GM23338 (cell line): ENCODE data around the gene AFAP1L2. TPM values are rescaled to one million over a fixed set of nuclear protein-coding genes. Genes with fewer than 3 reads are reported as not detected.

ENCODE experiments used
- ATAC-seq: fragments of 200-7000 bp; cut with Tn5 transposase; 3 replicates; pipeline ENCODE4 v1.9.1; 2020
- DNase-seq: peaks from one replicate; pipeline ENCODE4 v3.0.0-alpha.2; 2015; ENCODE audit warnings: low spot score
- H2AFZ ChIP-seq: fragments of 200-600 bp; sonication (generic); 2 replicates; pipeline ENCODE4 v1.8.0; 2016; ENCODE audit warnings: antibody characterized with exemption, mild to moderate bottlenecking, moderate library complexity
- H3F3A ChIP-seq: fragments of 200-600 bp; sonication (generic); replicated peaks from 2 replicates; pipeline ENCODE4 v1.8.0; 2017; ENCODE audit warnings: antibody characterized with exemption, mixed run types, low read depth
- H3K27ac ChIP-seq: fragments of 200-600 bp; sonication (generic); 2 replicates; pipeline ENCODE4 v1.6.1; 2016; ENCODE audit warnings: low read depth
- H3K27me3 ChIP-seq: fragments of 200-600 bp; sonication (generic); 2 replicates; pipeline ENCODE4 v1.8.0; 2016; ENCODE audit warnings: mild to moderate bottlenecking, mixed run types, moderate library complexity; ENCODE audit not compliant: insufficient read depth
- H3K36me3 ChIP-seq: fragments of 200-600 bp; sonication (generic); 2 replicates; pipeline ENCODE4 v1.8.0; 2016; ENCODE audit warnings: mild to moderate bottlenecking; ENCODE audit not compliant: insufficient read depth
- H3K4me1 ChIP-seq: fragments of 200-600 bp; sonication (generic); 2 replicates; pipeline ENCODE4 v1.8.0; 2016; ENCODE audit warnings: mild to moderate bottlenecking, moderate library complexity; ENCODE audit not compliant: insufficient read depth
- H3K4me2 ChIP-seq: fragments of 200-600 bp; sonication (generic); 2 replicates; pipeline ENCODE4 v1.7.1; 2017; ENCODE audit warnings: mixed run types
- H3K4me3 ChIP-seq: fragments of 200-600 bp; sonication (generic); 2 replicates; pipeline ENCODE4 v1.6.1; 2016; ENCODE audit warnings: mixed run types
- H3K79me2 ChIP-seq: fragments of 200-600 bp; sonication (generic); replicated peaks from 2 replicates; pipeline ENCODE4 v1.8.0; 2017; ENCODE audit warnings: mild to moderate bottlenecking; ENCODE audit not compliant: insufficient read depth
- H3K9me2 ChIP-seq: fragments of 200-600 bp; sonication (generic); 2 replicates; pipeline ENCODE4 v1.8.0; 2017; ENCODE audit not compliant: insufficient read depth
- H4K20me1 ChIP-seq: fragments of 200-600 bp; sonication (generic); replicated peaks from 2 replicates; pipeline ENCODE4 v1.8.0; 2017; ENCODE audit warnings: mild to moderate bottlenecking; ENCODE audit not compliant: insufficient read depth
- H3K27ac Mint-ChIP-seq: 2 replicates; pipeline ENCODE4 v1.8.0; 2020; ENCODE audit warnings: inconsistent platforms, mild to moderate bottlenecking, moderate library complexity, mixed read lengths
- H3K27me3 Mint-ChIP-seq: 3 replicates; pipeline ENCODE4 v1.8.0; 2022; ENCODE audit warnings: low read depth, mild to moderate bottlenecking, moderate library complexity, mixed read lengths, inconsistent platforms; ENCODE audit not compliant: insufficient read depth, poor library complexity
- H3K36me3 Mint-ChIP-seq: 3 replicates; pipeline ENCODE4 v1.8.0; 2021; ENCODE audit warnings: low read depth, mild to moderate bottlenecking, inconsistent platforms, moderate library complexity, mixed read lengths
- H3K4me1 Mint-ChIP-seq: 3 replicates; pipeline ENCODE4 v1.8.0; 2020; ENCODE audit warnings: mild to moderate bottlenecking, inconsistent platforms, mixed read lengths
- H3K4me3 Mint-ChIP-seq: 3 replicates; pipeline ENCODE4 v1.8.0; 2021; ENCODE audit warnings: moderate library complexity, mild to moderate bottlenecking, inconsistent platforms, mixed read lengths
- H3K9me3 Mint-ChIP-seq: 3 replicates; pipeline ENCODE4 v1.8.0; 2020; ENCODE audit warnings: moderate library complexity, mild to moderate bottlenecking, inconsistent platforms, mixed read lengths
- CTCF ChIP-seq, 2 experiments: fragments of 200-600 bp in 1 of 2; sonication (generic) in 1 of 2; conservative IDR thresholded peaks; 2 replicates each; pipeline versions ENCODE4 v1.5.1 to v1.6.1; 2016 to 2017; ENCODE audit warnings: antibody characterized with exemption in 2 of 2, low read depth in 2 of 2, mild to moderate bottlenecking in 2 of 2, moderate library complexity in 1 of 2
- ETS1 ChIP-seq: IDR thresholded peaks from 2 replicates; pipeline ENCODE4 v1.6.1; 2016; ENCODE audit warnings: antibody characterized with exemption
- EZH2 ChIP-seq: fragments of 200-600 bp; sonication (generic); IDR thresholded peaks from one replicate; pipeline ENCODE4 v1.8.0; 2017; ENCODE audit warnings: antibody characterized with exemption, mild to moderate bottlenecking, low read depth; ENCODE audit not compliant: unreplicated experiment
- EZH2phosphoT487 ChIP-seq: fragments of 200-600 bp; sonication (generic); IDR thresholded peaks from one replicate; pipeline ENCODE4 v1.8.1; 2018; ENCODE audit warnings: antibody characterized with exemption; ENCODE audit not compliant: unreplicated experiment
- NANOG ChIP-seq: IDR thresholded peaks from 2 replicates; pipeline ENCODE4 v1.6.1; 2016; ENCODE audit warnings: antibody characterized with exemption, borderline replicate concordance
- STAT1 ChIP-seq: IDR thresholded peaks from one replicate; pipeline ENCODE4 v1.6.1; 2016; ENCODE audit warnings: antibody characterized with exemption; ENCODE audit not compliant: unreplicated experiment
- ZNF331 ChIP-seq: fragments of 250-450 bp; sonication (Bioruptor Pico); IDR thresholded peaks from 2 replicates; pipeline ENCODE4 v1.5.0; 2020; ENCODE audit warnings: low read depth, mild to moderate bottlenecking, moderate library complexity
- polyA plus RNA-seq: library from polyadenylated mRNA; unstranded; fragments of >200 nt; fragmentation: Nextera tagmentation; extraction: Ambion mirVana; gene quantifications from 2 replicates; pipeline ENCODE4 v1.2.1, GENCODE V29; 2016
- total RNA-seq: library from RNA; depleted of rRNA; stranded (reverse); fragments of >200 nt; shearing (Covaris generic); gene quantifications from 2 replicates; pipeline ENCODE4 v1.2.3, GENCODE V29; 2014
- TF ChIP-seq, protein P1 (sequence below): IDR thresholded peaks from one replicate; pipeline ENCODE4 v1.6.1; 2018; ENCODE audit warnings: antibody characterized with exemption; ENCODE audit not compliant: unreplicated experiment
- TF ChIP-seq, protein P2 (sequence below): fragments of 250-450 bp; sonication (Bioruptor Pico); IDR thresholded peaks from 2 replicates; pipeline ENCODE4 v1.5.0; 2020; ENCODE audit warnings: mild to moderate bottlenecking, moderate library complexity

The AFAP1L2 gene
- total and polyA plus RNA-seq, 2 experiments from 2014 or later: 2.3 to 6.5 TPM

GRCh38 chr10:114445332-114445731 lies 41.0 kb upstream of the AFAP1L2 start:
- peaks cover 8% of the 10 kb centered on the region; the same call in 2 of the 3 replicates for H3K36me3 Mint-ChIP-seq
- Histone ChIP-seq H4K20me1 (no peaks in the 10 kb centered on the region; the same call in 1 of the 2 replicates), H3K4me2 (no peak overlapping the region), H3K4me1 (no peaks in the 10 kb centered on the region; the same call in 1 of the 2 replicates), H3F3A (no peaks in the 10 kb centered on the region), H3K4me3 (no peak overlapping the region), H3K9me2 (no peaks in the 10 kb centered on the region), H3K27me3 (no peaks in the 10 kb centered on the region), H3K36me3 (no peaks in the 10 kb centered on the region; the same call in 1 of the 2 replicates), H3K79me2 (no peaks in the 10 kb centered on the region), H3K27ac (no peak overlapping the region), H2AFZ (no peak overlapping the region)
- H3K27me3 Mint-ChIP-seq: peaks cover 2% of the 10 kb centered on the region
- ATAC-seq (no peak), DNase-seq (no peak)
- no peaks in the 10 kb centered on the region for H3K9me3 Mint-ChIP-seq
- TF ChIP-seq NANOG (no peak), ZNF331 (CRISPR knock-in tag) (no peak), CTCF (conservative IDR thresholded peaks at IDR 0.05; ENCODE audit: low read depth in 2 of 2) (no peak), EZH2phosphoT487 (no peak), EZH2 (no peak), ETS1 (no peak), STAT1 (no peak)
- TF ChIP-seq, protein P1, sequence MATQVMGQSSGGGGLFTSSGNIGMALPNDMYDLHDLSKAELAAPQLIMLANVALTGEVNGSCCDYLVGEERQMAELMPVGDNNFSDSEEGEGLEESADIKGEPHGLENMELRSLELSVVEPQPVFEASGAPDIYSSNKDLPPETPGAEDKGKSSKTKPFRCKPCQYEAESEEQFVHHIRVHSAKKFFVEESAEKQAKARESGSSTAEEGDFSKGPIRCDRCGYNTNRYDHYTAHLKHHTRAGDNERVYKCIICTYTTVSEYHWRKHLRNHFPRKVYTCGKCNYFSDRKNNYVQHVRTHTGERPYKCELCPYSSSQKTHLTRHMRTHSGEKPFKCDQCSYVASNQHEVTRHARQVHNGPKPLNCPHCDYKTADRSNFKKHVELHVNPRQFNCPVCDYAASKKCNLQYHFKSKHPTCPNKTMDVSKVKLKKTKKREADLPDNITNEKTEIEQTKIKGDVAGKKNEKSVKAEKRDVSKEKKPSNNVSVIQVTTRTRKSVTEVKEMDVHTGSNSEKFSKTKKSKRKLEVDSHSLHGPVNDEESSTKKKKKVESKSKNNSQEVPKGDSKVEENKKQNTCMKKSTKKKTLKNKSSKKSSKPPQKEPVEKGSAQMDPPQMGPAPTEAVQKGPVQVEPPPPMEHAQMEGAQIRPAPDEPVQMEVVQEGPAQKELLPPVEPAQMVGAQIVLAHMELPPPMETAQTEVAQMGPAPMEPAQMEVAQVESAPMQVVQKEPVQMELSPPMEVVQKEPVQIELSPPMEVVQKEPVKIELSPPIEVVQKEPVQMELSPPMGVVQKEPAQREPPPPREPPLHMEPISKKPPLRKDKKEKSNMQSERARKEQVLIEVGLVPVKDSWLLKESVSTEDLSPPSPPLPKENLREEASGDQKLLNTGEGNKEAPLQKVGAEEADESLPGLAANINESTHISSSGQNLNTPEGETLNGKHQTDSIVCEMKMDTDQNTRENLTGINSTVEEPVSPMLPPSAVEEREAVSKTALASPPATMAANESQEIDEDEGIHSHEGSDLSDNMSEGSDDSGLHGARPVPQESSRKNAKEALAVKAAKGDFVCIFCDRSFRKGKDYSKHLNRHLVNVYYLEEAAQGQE: no peak
- TF ChIP-seq, protein P2, sequence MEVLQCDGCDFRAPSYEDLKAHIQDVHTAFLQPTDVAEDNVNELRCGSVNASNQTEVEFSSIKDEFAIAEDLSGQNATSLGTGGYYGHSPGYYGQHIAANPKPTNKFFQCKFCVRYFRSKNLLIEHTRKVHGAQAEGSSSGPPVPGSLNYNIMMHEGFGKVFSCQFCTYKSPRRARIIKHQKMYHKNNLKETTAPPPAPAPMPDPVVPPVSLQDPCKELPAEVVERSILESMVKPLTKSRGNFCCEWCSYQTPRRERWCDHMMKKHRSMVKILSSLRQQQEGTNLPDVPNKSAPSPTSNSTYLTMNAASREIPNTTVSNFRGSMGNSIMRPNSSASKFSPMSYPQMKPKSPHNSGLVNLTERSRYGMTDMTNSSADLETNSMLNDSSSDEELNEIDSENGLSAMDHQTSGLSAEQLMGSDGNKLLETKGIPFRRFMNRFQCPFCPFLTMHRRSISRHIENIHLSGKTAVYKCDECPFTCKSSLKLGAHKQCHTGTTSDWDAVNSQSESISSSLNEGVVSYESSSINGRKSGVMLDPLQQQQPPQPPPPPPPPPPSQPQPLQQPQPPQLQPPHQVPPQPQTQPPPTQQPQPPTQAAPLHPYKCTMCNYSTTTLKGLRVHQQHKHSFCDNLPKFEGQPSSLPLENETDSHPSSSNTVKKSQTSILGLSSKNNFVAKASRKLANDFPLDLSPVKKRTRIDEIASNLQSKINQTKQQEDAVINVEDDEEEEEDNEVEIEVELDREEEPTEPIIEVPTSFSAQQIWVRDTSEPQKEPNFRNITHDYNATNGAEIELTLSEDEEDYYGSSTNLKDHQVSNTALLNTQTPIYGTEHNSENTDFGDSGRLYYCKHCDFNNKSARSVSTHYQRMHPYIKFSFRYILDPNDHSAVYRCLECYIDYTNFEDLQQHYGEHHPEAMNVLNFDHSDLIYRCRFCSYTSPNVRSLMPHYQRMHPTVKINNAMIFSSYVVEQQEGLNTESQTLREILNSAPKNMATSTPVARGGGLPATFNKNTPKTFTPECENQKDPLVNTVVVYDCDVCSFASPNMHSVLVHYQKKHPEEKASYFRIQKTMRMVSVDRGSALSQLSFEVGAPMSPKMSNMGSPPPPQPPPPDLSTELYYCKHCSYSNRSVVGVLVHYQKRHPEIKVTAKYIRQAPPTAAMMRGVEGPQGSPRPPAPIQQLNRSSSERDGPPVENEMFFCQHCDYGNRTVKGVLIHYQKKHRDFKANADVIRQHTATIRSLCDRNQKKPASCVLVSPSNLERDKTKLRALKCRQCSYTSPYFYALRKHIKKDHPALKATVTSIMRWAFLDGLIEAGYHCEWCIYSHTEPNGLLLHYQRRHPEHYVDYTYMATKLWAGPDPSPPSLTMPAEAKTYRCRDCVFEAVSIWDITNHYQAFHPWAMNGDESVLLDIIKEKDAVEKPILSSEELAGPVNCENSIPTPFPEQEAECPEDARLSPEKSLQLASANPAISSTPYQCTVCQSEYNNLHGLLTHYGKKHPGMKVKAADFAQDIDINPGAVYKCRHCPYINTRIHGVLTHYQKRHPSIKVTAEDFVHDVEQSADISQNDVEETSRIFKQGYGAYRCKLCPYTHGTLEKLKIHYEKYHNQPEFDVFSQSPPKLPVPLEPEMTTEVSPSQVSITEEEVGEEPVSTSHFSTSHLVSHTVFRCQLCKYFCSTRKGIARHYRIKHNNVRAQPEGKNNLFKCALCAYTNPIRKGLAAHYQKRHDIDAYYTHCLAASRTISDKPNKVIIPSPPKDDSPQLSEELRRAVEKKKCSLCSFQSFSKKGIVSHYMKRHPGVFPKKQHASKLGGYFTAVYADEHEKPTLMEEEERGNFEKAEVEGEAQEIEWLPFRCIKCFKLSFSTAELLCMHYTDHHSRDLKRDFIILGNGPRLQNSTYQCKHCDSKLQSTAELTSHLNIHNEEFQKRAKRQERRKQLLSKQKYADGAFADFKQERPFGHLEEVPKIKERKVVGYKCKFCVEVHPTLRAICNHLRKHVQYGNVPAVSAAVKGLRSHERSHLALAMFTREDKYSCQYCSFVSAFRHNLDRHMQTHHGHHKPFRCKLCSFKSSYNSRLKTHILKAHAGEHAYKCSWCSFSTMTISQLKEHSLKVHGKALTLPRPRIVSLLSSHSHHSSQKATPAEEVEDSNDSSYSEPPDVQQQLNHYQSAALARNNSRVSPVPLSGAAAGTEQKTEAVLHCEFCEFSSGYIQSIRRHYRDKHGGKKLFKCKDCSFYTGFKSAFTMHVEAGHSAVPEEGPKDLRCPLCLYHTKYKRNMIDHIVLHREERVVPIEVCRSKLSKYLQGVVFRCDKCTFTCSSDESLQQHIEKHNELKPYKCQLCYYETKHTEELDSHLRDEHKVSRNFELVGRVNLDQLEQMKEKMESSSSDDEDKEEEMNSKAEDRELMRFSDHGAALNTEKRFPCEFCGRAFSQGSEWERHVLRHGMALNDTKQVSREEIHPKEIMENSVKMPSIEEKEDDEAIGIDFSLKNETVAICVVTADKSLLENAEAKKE (CRISPR knock-in tag): no peak
- H3K27ac Mint-ChIP-seq: no peak overlapping the region
- H3K4me1 Mint-ChIP-seq: peaks cover 3% of the 10 kb centered on the region; the same call in 2 of the 3 replicates
- H3K4me3 Mint-ChIP-seq: no peak overlapping the region
